B cell (primary cell): ENCODE data around the gene CXCR3. TPM values are rescaled to one million over a fixed set of nuclear protein-coding genes. Genes with fewer than 3 reads are reported as not detected.

ENCODE experiments used
- ATAC-seq: fragments of 200-7000 bp; cut with Tn5 transposase; one replicate; pipeline ENCODE4 v1.10.0; 2021; ENCODE audit warnings: low read depth, mild to moderate bottlenecking, moderate number of reproducible peaks, moderate library complexity
- CTCF ChIA-PET: fragments of 350-600 bp; sonication (Branson Sonifier 250); formaldehyde crosslinking; loops from one replicate; lab custom pipeline; 2021; ENCODE audit warnings: antibody characterized with exemption, inconsistent platforms; lab: Charles Lee
- POLR2A ChIA-PET: fragments of 350-600 bp; sonication (Branson Sonifier 250); formaldehyde crosslinking; loops from one replicate; lab custom pipeline; 2021; ENCODE audit warnings: antibody characterized with exemption; lab: Charles Lee
- DNase-seq: peaks from one replicate; pipeline ENCODE4 v3.0.0; 2013
- H2AFZ ChIP-seq: 2 replicates; pipeline ENCODE4 v1.6.1; 2012; ENCODE audit warnings: mild to moderate bottlenecking, low read depth, low read length; ENCODE audit not compliant: insufficient read depth, poor library complexity, severe bottlenecking
- H3K27ac ChIP-seq, 2 donors: 1 replicate in 1 of 2; 2 replicates in 1 of 2; pipeline ENCODE4 v1.5.1; 2012 to 2013; ENCODE audit warnings: low read length in 2 of 2, mild to moderate bottlenecking in 2 of 2, moderate library complexity in 1 of 2
- H3K27me3 ChIP-seq, 4 experiments: fragments of 200-600 bp in 1 of 4; sonication (generic) in 1 of 4; replicated peaks in 1 of 4; 1 replicate in 2 of 4; 2 replicates in 2 of 4; pipeline versions ENCODE4 v1.6.1 to v1.7.0; 2013 to 2016; ENCODE audit warnings: low read length in 3 of 4, mild to moderate bottlenecking in 2 of 4, mixed read lengths in 1 of 4, moderate library complexity in 1 of 4; ENCODE audit not compliant: insufficient read depth in 4 of 4, control insufficient read depth in 3 of 4; ENCODE audit errors: control extremely low read depth in 1 of 4
- H3K36me3 ChIP-seq, 2 experiments: replicated peaks in 1 of 2; 1 replicate in 1 of 2; 2 replicates in 1 of 2; pipeline versions ENCODE4 v1.6.1 to v1.7.1; 2013; ENCODE audit warnings: low read length in 1 of 2; ENCODE audit not compliant: insufficient read depth in 2 of 2, control insufficient read depth in 1 of 2; ENCODE audit errors: control extremely low read depth in 1 of 2, extremely low read depth in 1 of 2
- H3K4me1 ChIP-seq, 2 donors: fragments of 200-600 bp in 1 of 2; sonication (generic) in 1 of 2; 1 replicate in 1 of 2; 2 replicates in 1 of 2; pipeline versions ENCODE4 v1.5.1 to v1.6.1; 2013 to 2017; ENCODE audit warnings: low read length in 2 of 2; ENCODE audit not compliant: control insufficient read depth in 2 of 2, insufficient read depth in 2 of 2
- H3K4me2 ChIP-seq: replicated peaks from 2 replicates; pipeline ENCODE3; 2012; ENCODE audit warnings: mild to moderate bottlenecking, low read depth, low read length; ENCODE audit not compliant: poor library complexity, severe bottlenecking
- H3K4me3 ChIP-seq, 5 experiments: fragments of 200-600 bp in 1 of 5; sonication (generic) in 1 of 5; 1 replicate in 3 of 5; 2 replicates in 2 of 5; pipeline versions ENCODE4 v1.5.1 to v1.7.0; 2011 to 2016; ENCODE audit warnings: low read length in 4 of 5, mild to moderate bottlenecking in 4 of 5, low read depth in 2 of 5, control low read depth in 1 of 5, moderate library complexity in 1 of 5; ENCODE audit not compliant: insufficient read depth in 1 of 5; ENCODE audit errors: control extremely low read depth in 1 of 5, extremely low read depth in 1 of 5
- H3K79me2 ChIP-seq: fragments of 200-600 bp; sonication (generic); one replicate; pipeline ENCODE4 v1.6.0; 2016; ENCODE audit warnings: low read length; ENCODE audit not compliant: control insufficient read depth, insufficient read depth
- H3K9ac ChIP-seq: fragments of 200-600 bp; sonication (generic); 2 replicates; pipeline ENCODE4 v1.6.1; 2017; ENCODE audit warnings: mild to moderate bottlenecking, low read length, moderate library complexity
- H3K9me3 ChIP-seq, 3 donors: one replicate each; pipeline versions ENCODE4 v1.6.1 to v1.7.1; 2013; ENCODE audit warnings: low read length in 2 of 3; ENCODE audit not compliant: control insufficient read depth in 2 of 3, insufficient read depth in 1 of 3; ENCODE audit errors: control extremely low read depth in 1 of 3
- H4K20me1 ChIP-seq: 2 replicates; pipeline ENCODE4 v1.6.0; 2012; ENCODE audit warnings: mild to moderate bottlenecking, low read length; ENCODE audit not compliant: insufficient read depth, control insufficient read depth, poor library complexity, severe bottlenecking
- H3K27ac Mint-ChIP-seq: one replicate; pipeline ENCODE4 v1.8.0; 2021; ENCODE audit warnings: mixed read lengths
- H3K27me3 Mint-ChIP-seq: one replicate; pipeline ENCODE4 v1.8.0; 2021; ENCODE audit warnings: mixed read lengths
- H3K4me1 Mint-ChIP-seq: one replicate; pipeline ENCODE4 v1.8.0; 2021; ENCODE audit warnings: mixed read lengths
- H3K4me3 Mint-ChIP-seq: one replicate; pipeline ENCODE4 v1.8.0; 2021; ENCODE audit warnings: mixed read lengths
- H3K9me3 Mint-ChIP-seq: one replicate; pipeline ENCODE4 v1.8.0; 2022; ENCODE audit warnings: mixed read lengths; ENCODE audit not compliant: insufficient read depth
- CTCF ChIP-seq: fragments of 200-600 bp; IDR thresholded peaks from one replicate; pipeline ENCODE4 v1.8.0; 2022; ENCODE audit warnings: antibody characterized with exemption, mild to moderate bottlenecking
- EZH2 ChIP-seq: IDR thresholded peaks from 2 replicates; pipeline ENCODE4 v1.6.1; 2012; ENCODE audit warnings: borderline replicate concordance, low read depth, mild to moderate bottlenecking, moderate library complexity, low read length; ENCODE audit not compliant: insufficient read depth, poor library complexity, severe bottlenecking
- WGBS: methylation state at CpG from one replicate; pipeline ENCODE4 v1.1.5; 2013; ENCODE audit warnings: missing lambda C conversion rate; ENCODE audit not compliant: insufficient coverage; 5-methylcytosine and 5-hydroxymethylcytosine counted together
- intact Hi-C: fragments of 100-400 bp; cut with micrococcal nuclease; formaldehyde crosslinking; loops from one replicate; pipeline ENCODE4 v1.10.0; 2022
- polyA plus RNA-seq: library from polyadenylated mRNA; depleted of rRNA; stranded (reverse); fragments of >200 nt; gene quantifications from 2 replicates; pipeline ENCODE4 v1.2.3, GENCODE V29; 2012
- total RNA-seq, 2 donors: library from RNA; stranded (reverse); fragments of 120-200 nt in 1 of 2; gene quantifications; 1 replicate in 1 of 2; 2 replicates in 1 of 2; pipeline versions ENCODE4 v1.2.3 to v1.2.4, GENCODE V29; 2013 to 2022

CXCR3 gene
- total and polyA plus RNA-seq, 2 donors (not counting 1 experiment from before 2014, with no cell fraction given): 6.9 to 8.7 TPM

GRCh38 chrX:71625471-71625870 lies 7.2 kb upstream of the CXCR3 start:
- Mint-ChIP-seq H3K4me3 (peak overlapping the region; percentile 21), H3K9me3 (no peaks in the 10 kb centered on the region), H3K27ac (no peak overlapping the region), H3K4me1 (peaks cover 54% of the 10 kb centered on the region), H3K27me3 (no peaks in the 10 kb centered on the region)
- ATAC-seq (no peak), DNase-seq (no peak)
- Histone ChIP-seq H3K36me3 (no peaks in the 10 kb centered on the region), H3K27ac (no peak overlapping the region), H3K4me3 (no peak overlapping the region), H3K79me2 (no peaks in the 10 kb centered on the region), H3K27me3 (no peaks in the 10 kb centered on the region), H3K9me3 (peaks cover 0 to 6% (median 0%) of the 10 kb centered on the region in 3 donors), H3K4me2 (no peak overlapping the region), H3K9ac (no peak overlapping the region), H2AFZ (no peak overlapping the region), H4K20me1 (no peaks in the 10 kb centered on the region), H3K4me1 (peaks cover 44 to 72% of the 10 kb centered on the region in 2 donors)
- intact Hi-C loops: no loop called here
- ChIA-PET CTCF (interaction anchor here (0.6 to 1.7 kb wide), 3 partner anchors 11 to 587 kb away, joined by 4 to 5 read pairs (median 4); no protein-coding TSS in a partner anchor), POLR2A (interaction anchor here (1.2 to 1.4 kb wide), 2 partner anchors 9 to 259 kb away, joined by 3 read pairs; partner anchors contain the start of gene TAF1)
- no CpG with 5 or more reads among the region's 5 CpGs for whole genome bisulfite sequencing
- TF ChIP-seq EZH2 (no peak), CTCF (no peak)

- H3K27ac ChIP-seq: peak overlapping the region; percentile 79 to 83
- peak overlapping the region; percentile 37 for H3K4me2 ChIP-seq
- Mint-ChIP-seq H3K4me3 (peak overlapping the region; percentile 58), H3K9me3 (no peaks in the 10 kb centered on the region), H3K27ac (peak overlapping the region; percentile 89), H3K27me3 (no peaks in the 10 kb centered on the region), H3K4me1 (peaks cover 57% of the 10 kb centered on the region)
- POLR2A ChIA-PET: interaction anchor here (1.4 kb wide), 1 partner anchor 13 kb away, joined by 3 read pairs; no protein-coding TSS in a partner anchor
- H3K4me1 ChIP-seq: peaks cover 48 to 73% of the 10 kb centered on the region in 2 donors
- 100% methylated on average over 2 of the region's 3 CpGs for WGBS
- intact Hi-C loops: no loop called here
- H3K36me3 ChIP-seq: no peaks in the 10 kb centered on the region
- peaks cover 0 to 14% (median 0%) of the 10 kb centered on the region in 3 donors for H3K9me3 ChIP-seq
- H4K20me1 ChIP-seq: no peaks in the 10 kb centered on the region
- CTCF ChIA-PET: interaction anchor here (1.0 kb wide), 1 partner anchor 26 kb away, joined by 3 read pairs; no protein-coding TSS in a partner anchor
- no peak overlapping the region for H2AFZ ChIP-seq
- DNase-seq: peak; percentile 25
- H3K79me2 ChIP-seq: no peaks in the 10 kb centered on the region
- no peak overlapping the region for H3K4me3 ChIP-seq
- H3K27me3 ChIP-seq: no peaks in the 10 kb centered on the region
- no peak for ATAC-seq
- TF ChIP-seq CTCF: no peak
- TF ChIP-seq EZH2: no peak
- no peak overlapping the region for H3K9ac ChIP-seq
Observed at GRCh38 chrX:71623714-71624113, 5.4 kb upstream of the CXCR3 start.
